Mesenchymal stem cell (in vitro differentiated cells and primary cell): Measurements from ENCODE around the gene FADS1.

Source experiments
- DNase-seq: peaks from one replicate; pipeline ENCODE4 v3.0.0-alpha.2; 2013
- H2AFZ ChIP-seq: one replicate; pipeline ENCODE4 v1.6.1; 2013; ENCODE audit warnings: low read depth, mild to moderate bottlenecking, control low read depth, inconsistent platforms, low read length, moderate library complexity
- H2AK5ac ChIP-seq: 2 replicates; pipeline ENCODE4 v1.6.1; 2013; ENCODE audit warnings: low read length, moderate library complexity, mild to moderate bottlenecking, inconsistent platforms; ENCODE audit not compliant: severe bottlenecking
- H2BK120ac ChIP-seq: one replicate; pipeline ENCODE4 v1.6.1; 2013; ENCODE audit warnings: low read depth, mild to moderate bottlenecking, inconsistent platforms, low read length, moderate library complexity
- H2BK12ac ChIP-seq, 2 experiments: one replicate each; pipeline ENCODE4 v1.6.1; 2013; ENCODE audit warnings: inconsistent platforms in 2 of 2, low read length in 2 of 2, mild to moderate bottlenecking in 2 of 2, moderate library complexity in 2 of 2, control low read depth in 1 of 2
- H2BK15ac ChIP-seq: one replicate; pipeline ENCODE4 v1.6.1; 2013; ENCODE audit warnings: mild to moderate bottlenecking, low read depth, inconsistent platforms; ENCODE audit not compliant: poor library complexity, severe bottlenecking
- H2BK5ac ChIP-seq: 2 replicates; pipeline ENCODE4 v1.6.1; 2013; ENCODE audit warnings: low read depth, mild to moderate bottlenecking, low read length, control low read depth, inconsistent platforms; ENCODE audit not compliant: poor library complexity, severe bottlenecking
- H3K14ac ChIP-seq, 2 experiments: one replicate each; pipeline ENCODE4 v1.6.1; 2013; ENCODE audit warnings: inconsistent platforms in 2 of 2, low read length in 2 of 2, control low read depth in 1 of 2, mild to moderate bottlenecking in 1 of 2, moderate library complexity in 1 of 2
- H3K18ac ChIP-seq, 2 experiments: one replicate each; pipeline ENCODE4 v1.6.1; 2013; ENCODE audit warnings: inconsistent platforms in 2 of 2, low read length in 2 of 2, control low read depth in 1 of 2, low read depth in 1 of 2, mild to moderate bottlenecking in 1 of 2
- H3K23ac ChIP-seq, 2 experiments: one replicate each; pipeline ENCODE4 v1.6.1; 2013; ENCODE audit warnings: inconsistent platforms in 2 of 2, low read length in 2 of 2, mild to moderate bottlenecking in 2 of 2, moderate library complexity in 2 of 2, control low read depth in 1 of 2
- H3K27ac ChIP-seq: 2 replicates; pipeline ENCODE4 v1.5.1; 2013; ENCODE audit warnings: mild to moderate bottlenecking, moderate library complexity, low read length, control low read depth, inconsistent platforms; ENCODE audit not compliant: poor library complexity, severe bottlenecking
- H3K27me3 ChIP-seq, 2 experiments: 2 replicates each; pipeline versions ENCODE4 v1.6.1 to v1.7.0; 2013; ENCODE audit warnings: low read length in 2 of 2, mild to moderate bottlenecking in 2 of 2, moderate library complexity in 2 of 2, control low read depth in 1 of 2, inconsistent platforms in 1 of 2; ENCODE audit not compliant: control insufficient read depth in 1 of 2, insufficient read depth in 1 of 2
- H3K36me3 ChIP-seq, 2 experiments: 2 replicates each; pipeline versions ENCODE4 v1.6.1 to v1.7.0; 2013; ENCODE audit warnings: low read length in 2 of 2, control low read depth in 1 of 2, inconsistent platforms in 1 of 2, low read depth in 1 of 2, mild to moderate bottlenecking in 1 of 2; ENCODE audit not compliant: insufficient read depth in 2 of 2, control insufficient read depth in 1 of 2
- H3K4ac ChIP-seq, 2 experiments: one replicate each; pipeline ENCODE4 v1.6.1; 2013; ENCODE audit warnings: inconsistent platforms in 2 of 2, low read length in 2 of 2, mild to moderate bottlenecking in 2 of 2, moderate library complexity in 2 of 2, control low read depth in 1 of 2, low read depth in 1 of 2
- H3K4me1 ChIP-seq: 2 replicates; pipeline ENCODE4 v1.6.1; 2013; ENCODE audit warnings: low read depth, low read length, control low read depth; ENCODE audit not compliant: control insufficient read depth, insufficient read depth
- H3K4me2 ChIP-seq: 2 replicates; pipeline ENCODE4 v1.6.1; 2013; ENCODE audit warnings: low read length, mild to moderate bottlenecking, inconsistent platforms; ENCODE audit not compliant: poor library complexity, severe bottlenecking
- H3K4me3 ChIP-seq, 2 experiments: 2 replicates each; pipeline versions ENCODE4 v1.5.1 to v1.7.0; 2013; ENCODE audit warnings: low read length in 2 of 2, mild to moderate bottlenecking in 2 of 2, control low read depth in 1 of 2, low read depth in 1 of 2; ENCODE audit not compliant: insufficient read depth in 1 of 2
- H3K79me1 ChIP-seq: replicated peaks from 2 replicates; pipeline ENCODE4 v1.6.1; 2013; ENCODE audit warnings: mild to moderate bottlenecking, control low read depth, low read length, inconsistent platforms; ENCODE audit not compliant: poor library complexity, severe bottlenecking
- H3K9ac ChIP-seq: 2 replicates; pipeline ENCODE4 v1.7.0; 2013; ENCODE audit warnings: mild to moderate bottlenecking, low read length, moderate library complexity
- H3K9me3 ChIP-seq: 2 replicates; pipeline ENCODE4 v1.7.0; 2013; ENCODE audit warnings: mild to moderate bottlenecking, low read length; ENCODE audit not compliant: control insufficient read depth
- H4K8ac ChIP-seq: one replicate; pipeline ENCODE4 v1.6.1; 2013; ENCODE audit warnings: inconsistent platforms, mild to moderate bottlenecking, low read length, moderate library complexity
- H4K91ac ChIP-seq: one replicate; pipeline ENCODE4 v1.6.1; 2013; ENCODE audit warnings: mild to moderate bottlenecking, low read length, inconsistent platforms
- WGBS: methylation state at CpG from one replicate; pipeline ENCODE4 v1.1.7; 2013; ENCODE audit warnings: mixed read lengths; 5-methylcytosine and 5-hydroxymethylcytosine counted together

Gene FADS1

GRCh38 chr11:61765550-61766253 is 51.1 kb downstream of the FADS1 start:
- WGBS = 93% methylated on average over 26 of the region's 26 CpGs

GRCh38 chr11:61764606-61765260 is 52.1 kb downstream of the FADS1 start:
- no peak overlapping the region for H3K14ac ChIP-seq
- peaks cover 19% of the 10 kb centered on the region for H3K79me1 ChIP-seq
- WGBS = 80% methylated on average over 22 of the region's 22 CpGs
- no peak overlapping the region for H3K4ac ChIP-seq
- H2AFZ ChIP-seq = no peak overlapping the region
- H3K18ac ChIP-seq = no peak overlapping the region
- no peak overlapping the region for H3K27ac ChIP-seq
- peaks cover 77% of the 10 kb centered on the region for H3K4me1 ChIP-seq
- no peaks in the 10 kb centered on the region for H3K9me3 ChIP-seq
- H3K36me3 ChIP-seq = peaks cover 0 to 5% of the 10 kb centered on the region in 2 experiments
- no peak overlapping the region for H2BK15ac ChIP-seq
- H3K4me2 ChIP-seq = no peak overlapping the region
- no peak overlapping the region for H3K9ac ChIP-seq
- no peak overlapping the region for H3K23ac ChIP-seq
- H4K91ac ChIP-seq = no peak overlapping the region
- H2BK5ac ChIP-seq = no peak overlapping the region
- H2BK12ac ChIP-seq = no peak overlapping the region
- H4K8ac ChIP-seq = no peak overlapping the region
- DNase-seq = no peak
- no peak overlapping the region for H2BK120ac ChIP-seq
- peak overlapping the region; percentile 38 for H2AK5ac ChIP-seq
- peaks cover 0 to 49% of the 10 kb centered on the region in 2 experiments for H3K27me3 ChIP-seq
- H3K4me3 ChIP-seq = no peak overlapping the region

More at GRCh38 chr11:61765550-61766253, 51.1 kb downstream of the FADS1 start:
- H2AFZ ChIP-seq = no peak overlapping the region
- H3K4me3 ChIP-seq = no peak overlapping the region
- H2AK5ac ChIP-seq = peak overlapping the region; percentile 18
- no peak overlapping the region for H3K4me2 ChIP-seq
- H3K27ac ChIP-seq = peak overlapping the region; percentile 53
- no peak overlapping the region for H3K18ac ChIP-seq
- no peaks in the 10 kb centered on the region for H3K9me3 ChIP-seq
- peak overlapping the region; percentile 9 for H2BK120ac ChIP-seq
- H3K14ac ChIP-seq = no peak overlapping the region
- no peak overlapping the region for H4K8ac ChIP-seq
- H4K91ac ChIP-seq = peak overlapping the region; percentile 48
- peaks cover 0 to 46% of the 10 kb centered on the region in 2 experiments for H3K27me3 ChIP-seq
- H3K4ac ChIP-seq = no peak overlapping the region
- no peak for DNase-seq
- H3K23ac ChIP-seq = no peak overlapping the region
- peaks cover 24% of the 10 kb centered on the region for H3K79me1 ChIP-seq
- H2BK5ac ChIP-seq = peak overlapping the region; percentile 6
- peaks cover 0 to 7% of the 10 kb centered on the region in 2 experiments for H3K36me3 ChIP-seq
- no peak overlapping the region for H3K9ac ChIP-seq
- H2BK12ac ChIP-seq = no peak overlapping the region
- peaks cover 82% of the 10 kb centered on the region for H3K4me1 ChIP-seq
- H2BK15ac ChIP-seq = peak overlapping the region; percentile 44

DNA sequence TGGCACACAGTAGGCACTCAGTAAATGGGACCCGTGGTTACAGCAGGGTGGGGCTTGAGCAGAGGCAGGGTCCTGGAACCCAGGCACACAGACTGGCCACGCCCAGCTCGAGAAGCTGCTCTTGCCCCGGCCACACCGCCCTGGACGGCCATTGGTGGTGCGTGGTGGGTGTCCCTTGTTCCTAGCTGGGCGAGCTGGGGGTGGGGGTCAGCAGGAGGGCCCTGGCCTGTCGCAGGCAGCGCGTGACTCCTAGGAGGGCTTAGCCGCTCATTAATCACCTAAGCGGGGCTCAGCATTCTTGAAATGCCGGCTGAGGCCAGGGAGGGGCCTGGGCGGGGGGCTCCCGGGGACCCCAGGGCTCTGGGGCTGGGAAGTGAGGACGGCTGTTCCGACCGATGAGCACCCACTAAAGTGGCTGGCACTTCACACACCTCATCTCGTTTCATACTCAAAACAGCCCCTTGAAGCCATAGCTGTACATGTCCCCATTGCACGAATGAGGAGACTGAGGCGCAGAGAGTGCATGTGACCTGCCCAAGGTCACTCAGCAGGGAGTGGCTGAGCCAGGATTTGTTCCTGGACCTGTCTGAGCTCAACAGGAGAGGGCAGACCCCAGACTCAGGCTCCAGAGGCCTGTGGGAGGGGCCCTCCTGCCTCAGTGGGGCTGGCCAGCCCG is 52.7 kb downstream of the FADS1 start:
- no peak overlapping the region for H2BK12ac ChIP-seq
- no peak overlapping the region for H2BK15ac ChIP-seq
- H3K23ac ChIP-seq = no peak overlapping the region
- peaks cover 0 to 5% of the 10 kb centered on the region in 2 experiments for H3K36me3 ChIP-seq
- no peak overlapping the region for H4K91ac ChIP-seq
- H3K79me1 ChIP-seq = peaks cover 16% of the 10 kb centered on the region
- peak overlapping the region; percentile 33 for H2AK5ac ChIP-seq
- no peak overlapping the region for H4K8ac ChIP-seq
- no peaks in the 10 kb centered on the region for H3K9me3 ChIP-seq
- H3K18ac ChIP-seq = no peak overlapping the region
- no peak overlapping the region for H2BK120ac ChIP-seq
- H2AFZ ChIP-seq = no peak overlapping the region
- no peak overlapping the region for H3K9ac ChIP-seq
- no peak overlapping the region for H3K14ac ChIP-seq
- H3K27ac ChIP-seq = no peak overlapping the region
- 87% methylated on average over 23 of the region's 23 CpGs for WGBS
- peaks cover 71% of the 10 kb centered on the region for H3K4me1 ChIP-seq
- H3K4ac ChIP-seq = no peak overlapping the region
- no peak overlapping the region for H3K4me2 ChIP-seq
- H3K4me3 ChIP-seq = no peak overlapping the region
- H2BK5ac ChIP-seq = no peak overlapping the region
- peaks cover 0 to 50% of the 10 kb centered on the region in 2 experiments for H3K27me3 ChIP-seq
- no peak for DNase-seq

GRCh38 chr11:61762798-61763197 is 54.0 kb downstream of the FADS1 start:
- no peak overlapping the region for H2BK120ac ChIP-seq
- H2BK5ac ChIP-seq = no peak overlapping the region
- no peak overlapping the region for H2AFZ ChIP-seq
- H3K4me2 ChIP-seq = no peak overlapping the region
- H3K27ac ChIP-seq = no peak overlapping the region
- H4K8ac ChIP-seq = no peak overlapping the region
- peaks cover 0 to 10% of the 10 kb centered on the region in 2 experiments for H3K36me3 ChIP-seq
- no peak overlapping the region for H2AK5ac ChIP-seq
- H2BK15ac ChIP-seq = no peak overlapping the region
- H3K18ac ChIP-seq = no peak overlapping the region
- H3K23ac ChIP-seq = no peak overlapping the region
- H3K4ac ChIP-seq = no peak overlapping the region
- no peak overlapping the region for H3K9ac ChIP-seq
- H4K91ac ChIP-seq = peak overlapping the region; percentile 64
- no peak overlapping the region for H3K14ac ChIP-seq
- no peaks in the 10 kb centered on the region for H3K9me3 ChIP-seq
- H3K27me3 ChIP-seq = peaks cover 0 to 58% of the 10 kb centered on the region in 2 experiments
- H3K4me3 ChIP-seq = no peak overlapping the region
- 72% methylated on average over 6 of the region's 15 CpGs for WGBS
- no peak overlapping the region for H2BK12ac ChIP-seq
- peaks cover 21% of the 10 kb centered on the region for H3K79me1 ChIP-seq
- DNase-seq = no peak
- peaks cover 66% of the 10 kb centered on the region for H3K4me1 ChIP-seq
